Ovary (tissue), 9 donors: ENCODE measurements around the gene TLN1. TPM values are rescaled to one million over a fixed set of nuclear protein-coding genes. Genes with fewer than 3 reads are reported as not detected.

ENCODE experiments used
- DNase-seq, 5 donors: peaks; one replicate each; pipeline ENCODE4 v3.0.0-alpha.2; 2019 to 2020
- H3K27ac ChIP-seq, 2 donors: fragments of 200-600 bp; one replicate each; pipeline versions ENCODE4 v1.5.1 to v1.8.0; 2019 to 2022
- H3K27me3 ChIP-seq: fragments of 200-600 bp; one replicate; pipeline ENCODE4 v1.8.0; 2022
- H3K36me3 ChIP-seq: fragments of 200-600 bp; sonication (generic); one replicate; pipeline ENCODE4 v1.5.1; 2019
- H3K4me1 ChIP-seq: one replicate; pipeline ENCODE4 v1.8.1; 2013; ENCODE audit warnings: mild to moderate bottlenecking, moderate library complexity; ENCODE audit not compliant: insufficient read depth
- H3K4me3 ChIP-seq: fragments of 200-600 bp; sonication (generic); one replicate; pipeline ENCODE4 v1.5.1; 2017
- H3K9me3 ChIP-seq, 2 donors: fragments of 200-600 bp in 1 of 2; sonication (generic) in 1 of 2; one replicate each; pipeline versions ENCODE4 v1.5.1 to v1.8.1; 2013 to 2019; ENCODE audit warnings: mild to moderate bottlenecking in 1 of 2, moderate library complexity in 1 of 2
- EP300 ChIP-seq: sonication (generic); formaldehyde crosslinking; IDR thresholded peaks from one replicate; pipeline ENCODE4 v1.6.1; 2017; ENCODE audit warnings: antibody characterized with exemption
- POLR2A ChIP-seq: fragments of 450-650 bp; IDR thresholded peaks from one replicate; pipeline ENCODE4 v1.6.1; 2017; ENCODE audit warnings: antibody characterized with exemption, mild to moderate bottlenecking, moderate library complexity
- WGBS, 3 donors: extraction: QIAGEN DNeasy Blood & Tissue Kit in 1 of 3; methylation state at CpG; one replicate each; pipeline versions ENCODE4 v1.1.5 to v1.1.7; 2013 to 2017; 5-methylcytosine and 5-hydroxymethylcytosine counted together
- intact Hi-C, 4 donors: fragments of 100-400 bp; cut with DNase I; formaldehyde crosslinking; loops; one replicate each; pipeline versions ENCODE4 v1.11.0 to v1.15.1; 2022 to 2023
- polyA plus RNA-seq, 2 donors: library from polyadenylated mRNA; stranded (reverse); fragments of 200-250 nt in 1 of 2; fragments of 350-450 nt in 1 of 2; fragmentation: Illumina TruSeq in 1 of 2; extraction: RNeasy Lipid Tissue Mini Kit (QIAGEN cat#74804) in 1 of 2; gene quantifications; one replicate each; pipeline ENCODE4 v1.2.3, GENCODE V29; 2013 to 2014
- total RNA-seq, 7 donors: library from RNA; depleted of rRNA in 2 of 7; stranded (reverse); fragments of >200 nt in 2 of 7; fragmentation: NEBNext Ultra II Directional in 3 of 7; extraction: Animal tissue kit (Norgen Biotek cat#: 25700) in 3 of 7; gene quantifications; one replicate each; pipeline versions ENCODE4 v1.1.0 to v1.2.4, GENCODE V29; 2016 to 2023
- TF ChIP-seq, protein P1 (sequence below), 3 donors: fragments of 450-650 bp in 2 of 3; fragments of 200-600 bp in 1 of 3; IDR thresholded peaks; one replicate each; pipeline versions ENCODE4 v1.5.1 to v1.8.0; 2016 to 2022; ENCODE audit warnings: antibody characterized with exemption in 3 of 3, mild to moderate bottlenecking in 1 of 3
- donor health status: DM: no; HTN: no; CAD: no; lungs with moderate emphysema.
- donor health status: DM: no; HTN: no; CAD: no.
- donor health status: Bipolar disorder and iron deficiency.
- donor health status: DM: yes; HTN: yes; CAD: no.
- donor health status: DM: no; HTN: no; CAD: no.
- donor health status: DM: yes; HTN: yes; CAD: no.

The TLN1 gene
- total and polyA plus RNA-seq, 9 donors, result 106 to 344 (median 271) TPM

DNA sequence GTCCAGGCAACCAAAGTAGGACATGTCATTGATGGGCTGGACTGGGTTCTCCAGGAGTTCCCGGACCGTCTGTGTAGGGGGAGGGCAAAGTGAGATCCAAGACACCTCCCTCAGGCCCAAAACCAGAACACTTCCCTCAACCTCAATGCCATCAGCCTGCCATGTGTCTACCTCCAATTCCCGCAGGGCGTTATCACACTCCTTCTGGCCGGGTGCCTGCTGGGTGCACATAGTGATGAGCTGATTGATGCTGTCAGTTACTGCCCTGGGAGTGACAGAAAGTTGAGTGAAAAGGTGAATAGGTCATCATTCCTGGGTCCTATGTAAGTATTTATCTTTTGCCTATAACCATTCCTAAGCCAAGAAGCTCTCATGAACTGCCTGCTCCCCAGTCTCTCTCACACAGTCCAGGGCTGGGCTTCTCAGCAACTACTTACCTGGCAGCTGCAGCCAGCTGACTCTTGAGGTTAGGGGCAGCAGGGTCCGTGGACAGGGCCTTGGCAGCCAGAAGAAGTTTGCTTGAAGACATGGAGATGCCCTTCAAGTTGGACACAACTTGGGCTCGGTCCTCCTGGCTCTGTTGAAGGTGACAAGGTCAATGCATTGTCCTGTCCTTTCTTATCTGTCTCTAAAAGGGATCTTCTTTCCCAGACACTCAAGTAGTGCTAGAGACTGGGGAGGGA is 21.0 kb downstream of the TLN1 start:
- Histone ChIP-seq H3K36me3 (no peaks in the 10 kb centered on the region), H3K27me3 (no peaks in the 10 kb centered on the region), H3K4me1 (no peaks in the 10 kb centered on the region), H3K27ac (no peak overlapping the region), H3K9me3 (no peaks in the 10 kb centered on the region), H3K4me3 (no peak overlapping the region)
- TF ChIP-seq, protein P1, sequence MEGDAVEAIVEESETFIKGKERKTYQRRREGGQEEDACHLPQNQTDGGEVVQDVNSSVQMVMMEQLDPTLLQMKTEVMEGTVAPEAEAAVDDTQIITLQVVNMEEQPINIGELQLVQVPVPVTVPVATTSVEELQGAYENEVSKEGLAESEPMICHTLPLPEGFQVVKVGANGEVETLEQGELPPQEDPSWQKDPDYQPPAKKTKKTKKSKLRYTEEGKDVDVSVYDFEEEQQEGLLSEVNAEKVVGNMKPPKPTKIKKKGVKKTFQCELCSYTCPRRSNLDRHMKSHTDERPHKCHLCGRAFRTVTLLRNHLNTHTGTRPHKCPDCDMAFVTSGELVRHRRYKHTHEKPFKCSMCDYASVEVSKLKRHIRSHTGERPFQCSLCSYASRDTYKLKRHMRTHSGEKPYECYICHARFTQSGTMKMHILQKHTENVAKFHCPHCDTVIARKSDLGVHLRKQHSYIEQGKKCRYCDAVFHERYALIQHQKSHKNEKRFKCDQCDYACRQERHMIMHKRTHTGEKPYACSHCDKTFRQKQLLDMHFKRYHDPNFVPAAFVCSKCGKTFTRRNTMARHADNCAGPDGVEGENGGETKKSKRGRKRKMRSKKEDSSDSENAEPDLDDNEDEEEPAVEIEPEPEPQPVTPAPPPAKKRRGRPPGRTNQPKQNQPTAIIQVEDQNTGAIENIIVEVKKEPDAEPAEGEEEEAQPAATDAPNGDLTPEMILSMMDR (IDR thresholded peaks at IDR 0.05), result no peak
- no peak for TF ChIP-seq EP300
- TF ChIP-seq POLR2A, result no peak
- DNase-seq, result no peak
- WGBS, 3 donors, result 64 to 82% (median 75%) methylated on average over 7 of the region's 7 CpGs
- intact Hi-C loops, result no loop called here

DNA sequence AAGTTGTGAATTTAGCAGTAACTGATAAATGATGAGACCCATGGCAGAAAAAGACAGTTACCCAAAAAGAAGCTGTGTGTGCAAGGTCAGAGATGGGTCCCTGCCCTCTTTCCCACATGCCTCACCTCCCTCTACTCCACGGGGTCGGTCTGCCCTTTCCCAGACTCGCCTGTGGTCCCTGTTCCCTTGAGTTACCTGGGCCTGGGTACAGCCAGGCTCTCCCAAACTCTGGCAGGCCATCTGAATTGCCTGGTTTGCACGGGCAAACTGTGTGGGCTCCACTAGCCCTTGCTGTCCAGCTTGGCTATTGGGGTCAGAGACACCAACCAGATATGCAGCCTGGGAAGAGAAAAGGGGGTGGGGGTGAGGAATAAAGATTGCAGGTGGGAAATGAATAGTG is 23.8 kb downstream of the TLN1 start:
- no peaks in the 10 kb centered on the region for H3K9me3 ChIP-seq
- no peak overlapping the region for H3K4me3 ChIP-seq
- 86 to 93% (median 87%) methylated on average over 4 of the region's 4 CpGs for WGBS, 3 donors
- no peaks in the 10 kb centered on the region for H3K4me1 ChIP-seq
- H3K27ac ChIP-seq, result no peak overlapping the region
- no peaks in the 10 kb centered on the region for H3K36me3 ChIP-seq
- DNase-seq, result no peak
- TF ChIP-seq POLR2A (no peak), EP300 (no peak)
- TF ChIP-seq, protein P1 (IDR thresholded peaks at IDR 0.05), result no peak
- H3K27me3 ChIP-seq, result no peaks in the 10 kb centered on the region
- intact Hi-C loops, result no loop called here

GRCh38 chr9:35706951-35707350 is 25.0 kb downstream of the TLN1 start:
- intact Hi-C loops, result no loop called here
- TF ChIP-seq EP300 (no peak), POLR2A (no peak)
- TF ChIP-seq, protein P1 (IDR thresholded peaks at IDR 0.05), result no peak
- no peak overlapping the region for H3K4me3 ChIP-seq
- DNase-seq, result no peak
- H3K9me3 ChIP-seq, result no peaks in the 10 kb centered on the region
- H3K36me3 ChIP-seq, result no peaks in the 10 kb centered on the region
- H3K27me3 ChIP-seq, result no peaks in the 10 kb centered on the region
- H3K27ac ChIP-seq, result no peak overlapping the region
- 82 to 96% (median 89%) methylated on average over 9 to 10 of the region's 10 CpGs for WGBS, 3 donors
- no peaks in the 10 kb centered on the region for H3K4me1 ChIP-seq

DNA sequence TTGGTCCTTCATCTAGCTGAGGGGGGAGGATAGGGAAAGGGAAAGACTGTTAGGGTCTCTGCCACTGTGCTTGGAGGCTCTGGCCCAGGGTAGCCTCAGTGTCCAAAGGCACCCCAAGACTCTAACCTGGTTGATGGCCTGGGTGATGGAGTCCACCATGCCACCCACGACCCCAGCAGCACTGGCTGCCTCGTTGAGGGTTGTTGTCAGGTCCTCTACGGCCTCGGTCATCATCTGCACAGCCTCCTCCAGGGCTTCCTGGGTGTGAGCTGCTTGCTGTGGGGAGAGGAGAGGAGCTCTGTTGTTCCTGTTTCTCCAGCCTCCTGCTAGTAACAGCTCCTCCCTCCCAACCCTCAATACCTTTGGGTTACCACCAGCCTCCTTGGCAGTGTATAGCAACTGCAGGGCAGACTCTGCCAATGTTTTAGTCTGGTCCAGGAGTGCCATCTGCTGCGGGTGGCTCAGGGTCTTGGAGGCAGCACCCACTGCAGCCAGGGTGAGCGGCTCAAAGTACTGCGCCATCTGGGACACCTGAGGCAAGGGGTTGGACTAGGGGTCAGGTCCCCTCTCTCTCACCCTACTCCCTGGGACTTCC is 26.1 kb downstream of the TLN1 start:
- Histone ChIP-seq H3K27ac (no peak overlapping the region), H3K4me3 (no peak overlapping the region), H3K36me3 (no peaks in the 10 kb centered on the region), H3K9me3 (no peaks in the 10 kb centered on the region), H3K27me3 (no peaks in the 10 kb centered on the region), H3K4me1 (no peaks in the 10 kb centered on the region)
- DNase-seq, result no peak
- TF ChIP-seq, protein P1 (IDR thresholded peaks at IDR 0.05), result no peak
- TF ChIP-seq EP300, result no peak
- no peak for TF ChIP-seq POLR2A
- intact Hi-C loops, result no loop called here
- WGBS, 3 donors, result 91 to 92% (median 91%) methylated on average over 7 of the region's 7 CpGs
